Immature natural killer cell (primary cell): ENCODE results near the gene IFNE. TPM values are rescaled to one million over a fixed set of nuclear protein-coding genes. Genes with fewer than 3 reads are reported as not detected.

Experiments used
- DNase-seq, 3 donors: peaks; one replicate each; pipeline ENCODE4 v3.0.0; 2022; ENCODE audit warnings: mixed read lengths in 1 of 3
- H3K27ac Mint-ChIP-seq, 6 donors: one replicate each; pipeline ENCODE4 v1.8.0; 2020; ENCODE audit warnings: mixed read lengths in 6 of 6, mild to moderate bottlenecking in 5 of 6, inconsistent platforms in 4 of 6, moderate library complexity in 3 of 6
- H3K27me3 Mint-ChIP-seq, 3 donors: one replicate each; pipeline ENCODE4 v1.8.0; 2020 to 2021; ENCODE audit warnings: low read depth in 3 of 3, mild to moderate bottlenecking in 3 of 3, mixed read lengths in 3 of 3, moderate library complexity in 3 of 3, inconsistent platforms in 1 of 3
- H3K36me3 Mint-ChIP-seq, 3 donors: one replicate each; pipeline ENCODE4 v1.8.0; 2020; ENCODE audit warnings: mixed read lengths in 3 of 3, inconsistent platforms in 2 of 3, mild to moderate bottlenecking in 2 of 3
- H3K4me1 Mint-ChIP-seq, 2 donors: one replicate each; pipeline ENCODE4 v1.8.0; 2020; ENCODE audit warnings: inconsistent platforms in 2 of 2, mild to moderate bottlenecking in 2 of 2, mixed read lengths in 2 of 2, moderate library complexity in 1 of 2
- H3K4me3 Mint-ChIP-seq, 5 donors: one replicate each; pipeline ENCODE4 v1.8.0; 2020; ENCODE audit warnings: mild to moderate bottlenecking in 5 of 5, mixed read lengths in 5 of 5, inconsistent platforms in 3 of 5, moderate library complexity in 3 of 5
- H3K9me3 Mint-ChIP-seq, 6 donors: one replicate each; pipeline ENCODE4 v1.8.0; 2020; ENCODE audit warnings: mild to moderate bottlenecking in 6 of 6, mixed read lengths in 6 of 6, inconsistent platforms in 4 of 6, moderate library complexity in 3 of 6
- polyA plus RNA-seq, 3 donors: library from polyadenylated mRNA; unstranded; fragments of 300-500 nt; fragmentation: Illumina TruSeq; gene quantifications; one replicate each; pipeline ENCODE4 v1.2.3, GENCODE V29; 2021

Gene IFNE, protein sequence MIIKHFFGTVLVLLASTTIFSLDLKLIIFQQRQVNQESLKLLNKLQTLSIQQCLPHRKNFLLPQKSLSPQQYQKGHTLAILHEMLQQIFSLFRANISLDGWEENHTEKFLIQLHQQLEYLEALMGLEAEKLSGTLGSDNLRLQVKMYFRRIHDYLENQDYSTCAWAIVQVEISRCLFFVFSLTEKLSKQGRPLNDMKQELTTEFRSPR
- not detected for polyA plus RNA-seq

DNA sequence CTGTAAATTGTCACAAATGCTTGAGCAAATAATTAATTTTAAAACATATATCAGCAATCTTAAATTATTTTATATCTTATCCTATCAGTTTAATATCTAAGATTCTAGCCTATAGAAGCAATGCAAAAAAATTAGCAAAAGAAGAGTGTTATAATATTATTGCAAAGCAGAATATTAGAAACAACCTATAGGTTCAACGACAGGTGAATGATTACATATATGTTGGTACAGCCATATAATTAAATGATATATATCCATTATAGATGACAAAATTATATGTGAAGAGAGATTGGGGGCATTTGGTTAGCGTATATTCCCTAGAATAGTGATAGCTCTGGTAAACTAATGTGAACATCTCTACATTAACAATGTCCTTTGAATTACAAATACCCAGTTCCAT, at the start of gene IFNE:
IFNE (minus strand) TSS at position 101 of the 400 bp plus-strand sequence. CDS start 619 bp downstream, outside the sequence.
- no peak within 1 kb of the TSS for H3K27ac Mint-ChIP-seq
- no peak within 1 kb of the TSS for H3K4me3 Mint-ChIP-seq
- H3K4me1 Mint-ChIP-seq, result peaks cover 0 to 1% of the 10 kb centered on the region in 2 donors
- H3K9me3 Mint-ChIP-seq, result peaks cover 0 to 6% (median 0%) of the 10 kb centered on the region in 6 donors
- no peak for DNase-seq
- H3K36me3 Mint-ChIP-seq, result peaks cover 0 to 3% (median 0%) of the 10 kb centered on the region in 3 donors
- H3K27me3 Mint-ChIP-seq, result peaks cover 0 to 8% (median 2%) of the 10 kb centered on the region in 3 donors

DNA sequence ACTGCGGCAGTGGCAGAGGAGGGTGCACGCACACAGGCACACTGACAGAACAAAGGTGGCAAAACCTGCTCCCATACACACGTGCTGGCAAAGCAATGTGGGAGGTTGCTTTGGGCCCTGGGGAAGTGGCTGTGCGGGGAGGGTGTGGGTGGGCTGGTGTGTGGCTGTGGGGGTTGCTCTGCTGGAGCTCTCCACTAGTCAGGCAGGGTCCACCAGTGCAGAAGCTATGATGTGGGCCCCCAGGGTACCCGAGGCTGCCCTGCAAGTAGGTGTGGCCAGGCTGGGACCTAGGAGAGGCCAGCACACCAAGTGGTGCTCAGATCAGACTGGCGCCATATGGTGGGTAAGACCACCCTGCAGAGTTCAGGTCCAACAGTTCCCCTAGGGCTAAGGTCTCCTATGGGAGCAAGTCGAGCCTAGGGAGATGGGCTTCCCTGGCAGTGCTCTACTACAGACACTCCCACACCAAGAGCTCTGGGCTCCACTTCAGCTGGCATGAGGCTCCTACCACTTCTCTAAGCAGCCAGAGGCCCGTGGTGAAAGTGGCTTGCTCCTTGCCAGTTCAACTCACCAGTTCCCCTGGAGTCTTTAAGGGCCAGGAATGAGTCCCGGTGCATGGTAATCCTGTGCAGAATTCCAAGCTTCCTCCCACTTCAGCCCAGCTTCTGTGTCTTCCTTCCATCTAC, 46.2 kb upstream of the IFNE start:
- DNase-seq, result no peak
- Mint-ChIP-seq H3K4me1 (no peaks in the 10 kb centered on the region), H3K4me3 (no peak overlapping the region), H3K27me3 (peaks cover 4 to 18% (median 13%) of the 10 kb centered on the region in 3 donors), H3K27ac (no peak overlapping the region), H3K36me3 (no peaks in the 10 kb centered on the region), H3K9me3 (peaks cover 0 to 4% (median 0%) of the 10 kb centered on the region in 6 donors)

DNA sequence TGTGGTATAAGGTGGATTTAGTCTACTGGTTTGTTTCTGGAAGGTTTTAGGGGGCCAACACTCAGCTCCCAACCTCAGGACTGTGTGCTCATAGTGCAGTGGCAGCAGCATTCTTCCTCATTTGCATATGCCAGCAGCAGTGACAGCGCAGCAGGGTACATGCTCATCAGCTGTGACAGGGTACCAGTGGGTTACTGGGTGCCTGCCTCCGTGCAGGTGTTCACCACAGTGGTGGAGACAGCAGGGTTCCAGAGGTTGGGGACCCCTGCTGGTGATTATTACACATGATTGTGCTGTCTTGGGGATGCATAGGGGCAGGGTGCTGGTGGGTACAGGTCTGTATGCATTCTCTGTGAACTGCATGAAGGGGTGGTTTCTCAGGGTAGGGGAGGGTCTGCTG, 45.5 kb upstream of the IFNE start:
- peaks cover 4 to 20% (median 13%) of the 10 kb centered on the region in 3 donors for H3K27me3 Mint-ChIP-seq
- no peak overlapping the region for H3K4me3 Mint-ChIP-seq
- no peak for DNase-seq
- peak overlapping the region in 1 of 6 donors; percentile 26 for H3K27ac Mint-ChIP-seq
- H3K9me3 Mint-ChIP-seq, result peaks cover 0 to 2% (median 0%) of the 10 kb centered on the region in 6 donors
- H3K4me1 Mint-ChIP-seq, result no peaks in the 10 kb centered on the region
- H3K36me3 Mint-ChIP-seq, result no peaks in the 10 kb centered on the region

DNA sequence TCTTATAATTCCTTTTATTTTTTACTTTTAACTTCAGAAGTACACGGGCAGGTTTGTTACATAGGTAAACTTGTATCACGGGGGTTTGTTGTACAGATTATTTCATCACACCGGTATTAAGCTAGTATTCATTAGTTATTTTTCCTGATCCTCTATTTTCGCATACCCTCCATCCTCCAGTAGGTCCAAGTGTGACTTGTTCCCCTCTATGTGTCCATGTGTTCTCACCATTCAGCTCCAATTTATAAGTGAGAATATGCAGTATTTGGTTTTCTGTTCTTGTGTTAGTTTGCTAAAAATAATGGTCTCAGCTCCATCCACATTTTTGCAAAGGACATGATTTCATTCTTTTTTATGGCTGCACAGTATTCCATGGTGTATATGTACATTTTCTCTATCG, 43.1 kb upstream of the IFNE start:
- no peak overlapping the region for H3K27ac Mint-ChIP-seq
- H3K4me1 Mint-ChIP-seq, result no peaks in the 10 kb centered on the region
- H3K27me3 Mint-ChIP-seq, result peaks cover 7 to 20% (median 9%) of the 10 kb centered on the region in 3 donors
- DNase-seq, result no peak
- H3K4me3 Mint-ChIP-seq, result no peak overlapping the region
- peaks cover 0 to 2% (median 0%) of the 10 kb centered on the region in 6 donors for H3K9me3 Mint-ChIP-seq
- no peaks in the 10 kb centered on the region for H3K36me3 Mint-ChIP-seq

DNA sequence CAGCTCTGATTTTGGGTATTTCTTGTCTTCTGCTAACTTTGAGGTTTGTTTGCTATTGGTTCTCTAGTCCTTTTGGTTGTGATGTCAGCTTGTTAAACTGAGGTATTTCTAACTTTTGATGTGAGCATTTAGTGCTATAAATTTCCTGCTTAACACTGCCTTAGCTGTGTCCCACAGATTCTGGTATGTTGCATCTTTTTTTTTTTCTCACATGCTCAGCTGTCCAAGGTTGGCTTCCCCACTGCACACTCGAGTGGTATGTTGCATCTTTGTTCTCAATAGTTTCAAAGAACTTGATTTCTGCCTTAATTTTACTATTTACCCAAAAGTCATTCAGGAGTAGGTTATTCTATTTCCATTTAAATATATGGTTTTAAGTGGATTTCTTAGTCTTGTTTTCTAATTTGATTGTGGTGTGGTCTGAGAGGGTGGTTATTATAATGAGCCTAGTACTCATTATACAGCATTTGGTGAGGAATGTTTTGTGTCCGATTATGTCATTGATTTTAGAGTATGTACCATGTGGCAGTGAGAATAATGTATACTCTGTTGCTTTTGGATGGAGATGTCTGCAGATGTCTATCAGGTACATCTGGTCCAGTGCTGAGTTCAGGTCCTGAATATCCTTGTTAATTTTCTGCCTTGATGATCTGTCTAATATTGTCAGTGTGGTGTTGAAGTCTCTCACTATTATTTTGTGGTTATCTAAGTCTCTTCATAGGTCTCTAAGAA, 42.2 kb upstream of the IFNE start:
- Mint-ChIP-seq H3K36me3 (no peaks in the 10 kb centered on the region), H3K4me3 (no peak overlapping the region), H3K9me3 (peaks cover 0 to 2% (median 0%) of the 10 kb centered on the region in 6 donors), H3K27me3 (peaks cover 9 to 20% (median 11%) of the 10 kb centered on the region in 3 donors), H3K27ac (no peak overlapping the region), H3K4me1 (no peaks in the 10 kb centered on the region)
- no peak for DNase-seq

DNA sequence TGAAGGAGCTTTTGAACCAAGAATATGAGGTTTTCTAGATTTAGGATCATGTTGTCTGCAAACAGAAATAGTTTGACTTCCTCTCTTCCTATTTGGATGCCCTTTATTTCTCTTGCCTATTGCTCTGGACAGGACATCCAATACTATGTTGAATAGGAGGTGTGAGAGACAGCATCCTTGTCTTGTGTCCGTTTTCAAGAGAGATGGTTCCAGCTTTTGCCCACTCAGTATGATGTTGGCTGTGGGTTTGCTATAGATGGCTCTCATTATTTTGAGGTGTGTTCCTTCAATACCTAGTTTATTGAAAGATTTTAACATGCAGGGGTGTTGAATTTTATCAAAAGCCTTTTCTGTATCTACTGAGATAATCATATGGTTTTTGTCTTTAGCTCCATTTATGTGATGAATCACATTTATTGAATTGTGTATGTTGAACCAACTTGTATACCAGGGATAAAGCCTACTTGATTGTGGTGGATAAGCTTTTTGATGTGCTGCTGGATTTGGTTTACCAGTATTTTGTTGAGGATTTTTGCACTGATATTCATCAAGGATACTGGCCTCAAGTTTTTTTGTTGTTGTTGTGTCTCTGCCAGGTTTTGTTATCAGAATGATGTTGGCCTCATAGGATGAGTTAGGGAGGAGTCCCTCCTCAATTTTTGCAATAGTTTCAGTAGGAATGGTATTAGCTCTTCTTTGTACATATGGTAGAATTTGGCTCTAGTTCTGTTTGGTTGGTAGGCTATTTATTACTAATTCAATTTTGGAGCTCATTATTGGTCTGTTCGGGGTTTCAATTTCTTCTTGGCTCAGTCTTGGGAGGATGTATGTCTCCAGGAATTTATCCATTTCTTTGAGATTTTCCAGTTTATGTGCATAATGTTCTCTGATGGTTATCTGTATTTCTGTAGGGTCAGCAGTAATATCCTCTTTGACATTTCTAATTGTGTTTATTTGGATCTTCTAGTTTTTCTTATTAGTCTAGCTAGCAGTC, 41.2 kb upstream of the IFNE start:
- no peak for DNase-seq
- Mint-ChIP-seq H3K36me3 (no peaks in the 10 kb centered on the region), H3K4me1 (no peaks in the 10 kb centered on the region), H3K27me3 (peaks cover 5 to 14% (median 10%) of the 10 kb centered on the region in 3 donors), H3K4me3 (no peak overlapping the region), H3K9me3 (no peaks in the 10 kb centered on the region), H3K27ac (no peak overlapping the region)

DNA sequence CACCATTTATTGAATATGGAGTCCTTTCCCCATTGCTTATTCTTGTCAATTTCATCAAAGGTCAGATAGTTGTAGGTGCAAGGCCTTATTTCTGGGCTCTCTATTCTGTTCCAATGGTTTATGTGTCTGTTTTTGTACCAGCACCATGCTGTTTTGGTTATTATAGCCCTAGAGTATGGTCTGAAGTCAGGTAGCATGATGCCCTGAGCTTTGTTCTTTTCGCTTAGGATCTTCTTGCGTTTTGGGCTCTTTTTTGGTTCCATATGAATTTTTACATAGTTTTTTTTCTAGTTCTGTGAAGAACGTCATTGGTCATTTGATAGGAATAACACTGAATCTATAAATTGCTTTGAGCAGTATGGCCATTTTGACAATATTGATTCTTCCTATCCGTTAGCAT, 40.2 kb upstream of the IFNE start:
- H3K9me3 Mint-ChIP-seq, result no peaks in the 10 kb centered on the region
- no peaks in the 10 kb centered on the region for H3K4me1 Mint-ChIP-seq
- H3K36me3 Mint-ChIP-seq, result no peaks in the 10 kb centered on the region
- no peak for DNase-seq
- no peak overlapping the region for H3K27ac Mint-ChIP-seq
- H3K27me3 Mint-ChIP-seq, result peaks cover 5 to 10% (median 9%) of the 10 kb centered on the region in 3 donors
- H3K4me3 Mint-ChIP-seq, result no peak overlapping the region

DNA sequence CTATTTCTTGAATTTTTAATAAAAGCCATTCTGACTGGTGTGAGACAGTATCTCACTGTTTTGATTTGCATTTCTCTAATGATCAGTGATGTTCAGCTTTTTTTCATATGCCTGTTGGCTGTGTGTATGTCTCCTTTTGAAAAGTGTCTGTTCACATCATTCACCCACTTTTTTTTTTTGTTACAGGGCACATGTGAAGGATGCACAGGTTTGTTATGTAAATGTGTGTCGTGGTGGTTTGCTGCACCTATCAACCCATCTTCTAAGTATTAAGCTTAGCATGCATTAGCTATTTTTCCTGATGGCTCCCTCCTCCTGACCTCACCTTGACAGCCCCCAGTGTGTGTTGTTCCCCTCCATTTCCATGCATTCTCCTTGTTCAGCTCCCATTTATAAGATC, 39.3 kb upstream of the IFNE start:
- H3K36me3 Mint-ChIP-seq, result no peaks in the 10 kb centered on the region
- no peaks in the 10 kb centered on the region for H3K4me1 Mint-ChIP-seq
- H3K9me3 Mint-ChIP-seq, result no peaks in the 10 kb centered on the region
- no peak overlapping the region for H3K27ac Mint-ChIP-seq
- H3K27me3 Mint-ChIP-seq, result peaks cover 2 to 10% (median 6%) of the 10 kb centered on the region in 3 donors
- DNase-seq, result no peak
- H3K4me3 Mint-ChIP-seq, result no peak overlapping the region

DNA sequence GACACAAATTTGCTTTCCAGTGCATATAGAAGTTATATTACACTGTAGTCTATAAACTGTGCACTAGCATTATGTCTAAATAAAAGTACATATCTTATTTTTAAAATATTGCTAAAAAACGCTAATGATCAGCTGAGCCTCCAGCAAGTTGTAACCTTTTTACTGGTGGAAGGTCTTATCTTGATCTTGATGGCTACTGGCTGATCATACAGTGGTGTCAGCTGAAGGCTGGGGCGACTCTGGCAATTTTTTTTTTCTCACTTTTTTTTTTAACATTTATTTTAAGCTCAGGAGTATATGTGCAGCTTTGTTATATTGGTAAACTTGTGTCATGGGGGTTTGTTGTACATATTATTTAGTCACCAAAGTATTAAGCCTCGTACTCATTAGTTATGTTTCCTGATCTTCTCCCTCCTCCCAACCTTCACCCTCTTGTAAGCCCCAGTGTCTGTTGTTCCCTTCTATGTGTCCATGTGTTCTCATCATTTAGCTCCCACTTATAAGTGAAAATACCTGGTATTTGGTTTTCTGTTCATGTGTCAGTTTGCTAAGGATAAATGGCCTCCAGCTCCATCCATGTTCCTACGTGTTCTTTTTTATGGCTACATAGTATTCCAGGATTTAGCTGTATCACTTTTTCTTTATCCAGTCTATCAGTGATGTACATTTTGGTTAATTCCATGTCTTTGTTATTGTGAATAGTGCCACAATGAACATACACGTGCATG, 38.6 kb upstream of the IFNE start:
- Mint-ChIP-seq H3K27me3 (peaks cover 2 to 10% (median 6%) of the 10 kb centered on the region in 3 donors), H3K4me3 (no peak overlapping the region), H3K9me3 (no peaks in the 10 kb centered on the region), H3K27ac (no peak overlapping the region), H3K4me1 (no peaks in the 10 kb centered on the region), H3K36me3 (no peaks in the 10 kb centered on the region)
- DNase-seq, result no peak

DNA sequence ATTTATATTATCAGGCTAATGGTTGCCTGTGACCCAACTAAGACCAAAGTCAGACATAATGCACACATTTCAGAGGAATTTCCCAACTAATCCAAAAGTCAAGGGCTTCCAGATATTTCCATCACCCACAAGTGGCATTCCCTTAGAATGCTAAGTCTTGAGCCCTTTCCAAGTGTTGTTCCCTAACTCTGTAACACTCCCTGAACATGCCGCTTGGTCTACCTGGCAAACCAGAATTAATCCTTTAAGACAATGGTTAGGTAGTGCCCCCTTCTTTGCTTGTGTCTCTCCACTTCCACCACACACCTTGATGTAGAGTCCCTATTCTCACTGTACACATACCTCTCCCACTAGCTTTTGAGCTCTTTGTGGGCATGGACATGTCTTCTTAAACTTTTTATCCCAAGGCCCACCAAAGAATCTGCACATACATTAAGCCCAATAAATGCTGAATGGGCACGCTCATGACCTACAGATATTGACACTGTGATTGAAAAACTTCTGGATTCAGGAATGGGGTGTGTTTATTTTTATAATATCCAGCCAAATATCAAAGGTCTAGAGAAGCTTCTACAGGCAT, 37.8 kb upstream of the IFNE start:
- no peak overlapping the region for H3K4me3 Mint-ChIP-seq

DNA sequence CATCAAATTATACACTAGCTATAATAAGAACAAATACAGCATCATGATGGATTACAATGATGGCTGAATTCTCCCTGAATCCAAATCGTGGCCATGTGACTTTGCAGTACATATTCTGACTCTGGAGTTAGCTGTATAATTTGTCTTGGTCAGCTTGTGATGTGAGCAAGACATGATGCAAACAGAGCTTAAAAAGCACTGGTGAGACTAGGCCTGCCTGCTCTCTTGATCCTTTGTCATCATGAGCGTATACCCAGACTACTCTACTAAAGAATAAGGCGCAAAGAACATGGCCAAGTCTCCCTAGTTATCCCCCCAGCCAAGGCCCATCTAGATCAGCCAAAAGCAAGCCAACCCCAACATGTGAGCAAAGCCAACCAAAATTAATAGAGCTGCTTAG, 34.7 kb upstream of the IFNE start:
- no peak overlapping the region for H3K27ac Mint-ChIP-seq
- H3K9me3 Mint-ChIP-seq, result no peaks in the 10 kb centered on the region
- peaks cover 0 to 7% (median 2%) of the 10 kb centered on the region in 3 donors for H3K27me3 Mint-ChIP-seq
- no peak for DNase-seq
- no peaks in the 10 kb centered on the region for H3K36me3 Mint-ChIP-seq
- H3K4me1 Mint-ChIP-seq, result no peaks in the 10 kb centered on the region
- no peak overlapping the region for H3K4me3 Mint-ChIP-seq

More for the DNA sequence above, 37.8 kb upstream of the IFNE start:
- H3K9me3 Mint-ChIP-seq, result no peaks in the 10 kb centered on the region
- H3K27me3 Mint-ChIP-seq, result peaks cover 2 to 10% (median 6%) of the 10 kb centered on the region in 3 donors
- DNase-seq, result no peak
- H3K27ac Mint-ChIP-seq, result no peak overlapping the region
- no peaks in the 10 kb centered on the region for H3K4me1 Mint-ChIP-seq
- no peaks in the 10 kb centered on the region for H3K36me3 Mint-ChIP-seq

DNA sequence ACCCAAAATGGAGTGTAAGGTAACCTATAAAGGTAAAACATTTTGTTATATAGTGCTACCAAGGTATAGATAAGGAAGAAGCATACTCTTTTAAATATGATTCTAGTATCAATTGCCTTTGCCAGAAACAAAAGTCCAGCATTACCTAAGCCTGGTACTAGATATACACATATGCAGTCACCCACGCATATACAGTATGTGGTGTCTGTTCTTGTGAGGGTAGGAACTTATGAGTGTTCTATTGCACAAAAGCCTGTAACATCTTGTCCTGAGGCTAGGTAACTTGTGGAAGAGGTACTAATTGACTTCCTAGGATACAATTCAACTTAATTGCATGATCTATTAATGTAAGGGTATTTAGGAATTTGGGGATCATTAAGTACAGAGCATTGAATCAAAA, 31.3 kb upstream of the IFNE start:
- Mint-ChIP-seq H3K4me1 (no peaks in the 10 kb centered on the region), H3K36me3 (no peaks in the 10 kb centered on the region), H3K27me3 (peaks cover 0 to 1% (median 0%) of the 10 kb centered on the region in 3 donors), H3K4me3 (no peak overlapping the region), H3K27ac (no peak overlapping the region), H3K9me3 (no peaks in the 10 kb centered on the region)
- no peak for DNase-seq
